HEK293T (cell line): ENCODE measurements around the gene CPSF4L.

ENCODE experiments used
- CTCF ChIA-PET: fragments of 350-600 bp; formaldehyde crosslinking; extraction: SDS; loops from one replicate; lab custom pipeline; 2021; ENCODE audit warnings: antibody characterized with exemption, inconsistent platforms; lab: Yijun Ruan, JAX
- POLR2A ChIA-PET: fragments of 350-600 bp; formaldehyde crosslinking; extraction: SDS; loops from one replicate; lab custom pipeline; 2020; ENCODE audit warnings: antibody characterized with exemption, inconsistent platforms; lab: Yijun Ruan, JAX
- DNase-seq: peaks from one replicate; pipeline ENCODE4 v3.0.0; 2012; ENCODE audit warnings: mixed read lengths; ENCODE audit errors: extremely low spot score
- ARNT ChIP-seq: fragments of 450-650 bp; IDR thresholded peaks from 2 replicates; pipeline ENCODE4 v1.6.1; 2017; ENCODE audit warnings: mild to moderate bottlenecking
- BHLHE40 ChIP-seq: fragments of 450-650 bp; IDR thresholded peaks from 2 replicates; pipeline ENCODE4 v1.6.1; 2016; ENCODE audit warnings: mild to moderate bottlenecking, moderate library complexity, borderline replicate concordance
- CTBP1 ChIP-seq: fragments of 450-650 bp; IDR thresholded peaks from 2 replicates; pipeline ENCODE4 v1.6.1; 2016; ENCODE audit warnings: borderline replicate concordance
- ELF4 ChIP-seq: fragments of 450-650 bp; IDR thresholded peaks from 2 replicates; pipeline ENCODE4 v1.6.1; 2017; ENCODE audit warnings: antibody characterized with exemption
- FOXA1 ChIP-seq: fragments of 450-650 bp; IDR thresholded peaks from 2 replicates; pipeline ENCODE4 v1.6.1; 2016; ENCODE audit warnings: mild to moderate bottlenecking
- FOXK2 ChIP-seq: fragments of 450-650 bp; IDR thresholded peaks from 2 replicates; pipeline ENCODE4 v1.6.1; 2016; ENCODE audit warnings: mild to moderate bottlenecking
- FOXM1 ChIP-seq: fragments of 450-650 bp; IDR thresholded peaks from 2 replicates; pipeline ENCODE4 v1.6.1; 2017; ENCODE audit warnings: mild to moderate bottlenecking, borderline replicate concordance
- HDGF ChIP-seq: fragments of 450-650 bp; IDR thresholded peaks from 2 replicates; pipeline ENCODE4 v1.6.1; 2017; ENCODE audit warnings: antibody characterized with exemption, borderline replicate concordance
- L3MBTL2 ChIP-seq: fragments of 450-650 bp; conservative IDR thresholded peaks from 2 replicates; pipeline ENCODE4 v1.6.1; 2016; ENCODE audit warnings: mild to moderate bottlenecking
- LEF1 ChIP-seq: fragments of 450-650 bp; IDR thresholded peaks from 2 replicates; pipeline ENCODE4 v1.6.1; 2017; ENCODE audit warnings: mild to moderate bottlenecking, borderline replicate concordance
- NFRKB ChIP-seq: fragments of 450-650 bp; IDR thresholded peaks from 2 replicates; pipeline ENCODE4 v1.6.1; 2016; ENCODE audit warnings: mild to moderate bottlenecking, moderate library complexity
- PKNOX1 ChIP-seq: fragments of 450-650 bp; IDR thresholded peaks from 2 replicates; pipeline ENCODE4 v1.6.1; 2016
- SP1 ChIP-seq: fragments of 450-650 bp; IDR thresholded peaks from 2 replicates; pipeline ENCODE4 v1.6.1; 2017
- SUZ12 ChIP-seq: fragments of 450-650 bp; IDR thresholded peaks from 2 replicates; pipeline ENCODE4 v1.6.1; 2016; ENCODE audit warnings: mild to moderate bottlenecking
- TARDBP ChIP-seq: fragments of 450-650 bp; IDR thresholded peaks from 2 replicates; pipeline ENCODE4 v1.6.1; 2016
- ZNF384 ChIP-seq: fragments of 450-650 bp; IDR thresholded peaks from 2 replicates; pipeline ENCODE4 v1.6.1; 2016

The CPSF4L gene

DNA sequence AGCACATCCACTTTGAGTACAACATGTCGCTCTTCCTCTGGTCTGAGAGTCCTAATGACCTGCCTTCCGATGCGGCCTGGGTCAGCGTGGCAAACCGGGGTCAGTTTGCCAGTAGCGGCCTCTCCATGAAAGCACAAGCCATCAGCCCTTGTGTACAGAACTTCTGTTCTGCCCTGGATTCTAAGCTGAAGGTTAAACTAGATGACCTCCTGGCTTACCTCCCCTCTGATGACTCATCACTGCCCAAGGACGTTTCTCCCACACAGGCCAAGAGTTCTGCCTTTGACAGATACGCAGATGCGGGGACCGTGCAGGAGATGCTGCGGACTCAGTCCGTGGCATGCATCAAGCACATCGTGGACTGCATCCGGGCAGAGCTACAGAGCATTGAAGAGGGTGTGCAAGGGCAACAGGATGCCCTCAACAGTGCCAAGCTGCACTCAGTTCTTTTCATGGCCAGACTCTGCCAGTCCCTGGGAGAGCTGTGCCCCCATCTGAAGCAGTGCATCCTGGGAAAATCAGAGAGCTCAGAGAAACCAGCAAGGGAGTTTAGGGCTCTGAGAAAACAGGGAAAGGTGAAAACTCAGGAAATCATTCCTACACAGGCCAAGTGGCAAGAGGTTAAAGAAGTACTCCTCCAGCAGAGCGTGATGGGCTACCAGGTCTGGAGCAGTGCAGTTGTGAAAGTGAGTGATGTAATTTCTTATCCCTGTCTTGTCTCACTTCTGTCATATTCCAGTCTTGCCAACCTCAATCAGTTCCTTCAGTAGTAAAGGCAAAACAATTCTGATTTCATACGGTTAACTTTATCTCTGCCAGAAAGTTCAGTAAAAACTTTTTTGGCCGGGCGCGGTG, 60.2 kb downstream of the CPSF4L start:
- no peak for DNase-seq
- ChIA-PET POLR2A (interaction anchor here (1.3 kb wide), 1 partner anchor 9 kb away, joined by 4 read pairs; the partner anchor contains the start of gene COG1), CTCF (no interaction called here)

GRCh38 chr17:73200476-73200875, 61.2 kb downstream of the CPSF4L start:
- TF ChIP-seq ELF4 (no peak), SP1 (no peak), FOXA1 (no peak), FOXK2 (no peak), FOXM1 (no peak), LEF1 (no peak), PKNOX1 (no peak), TARDBP (no peak), ZNF384 (no peak), NFRKB (no peak), CTBP1 (no peak), ARNT (no peak)
- no peak for DNase-seq
- POLR2A ChIA-PET = no interaction called here
- CTCF ChIA-PET = no interaction called here

More for the DNA sequence above, 60.2 kb downstream of the CPSF4L start:
- TF ChIP-seq HDGF (no peak), L3MBTL2 (no peak), SUZ12 (no peak), BHLHE40 (no peak), TARDBP (no peak), ARNT (no peak), NFRKB (no peak)

GRCh38 chr17:73199751-73200317, 61.8 kb downstream of the CPSF4L start:
- no peak for TF ChIP-seq SP1
- no peak for TF ChIP-seq FOXK2
- no peak for TF ChIP-seq ELF4
- TF ChIP-seq PKNOX1 = no peak
- no peak for TF ChIP-seq FOXM1
- no peak for TF ChIP-seq TARDBP
- no peak for TF ChIP-seq ZNF384
- no peak for TF ChIP-seq NFRKB
- no peak for TF ChIP-seq CTBP1
- TF ChIP-seq LEF1 = no peak
- TF ChIP-seq FOXA1 = no peak
- TF ChIP-seq BHLHE40 = no peak
- no peak for TF ChIP-seq ARNT
- no peak for TF ChIP-seq HDGF
- no peak for TF ChIP-seq L3MBTL2
- TF ChIP-seq SUZ12 = no peak
- CTCF ChIA-PET = no interaction called here
- POLR2A ChIA-PET = no interaction called here

GRCh38 chr17:73198930-73199260, 62.8 kb downstream of the CPSF4L start:
- no peak for DNase-seq
- TF ChIP-seq ARNT (no peak), ZNF384 (no peak), HDGF (no peak), ELF4 (no peak), NFRKB (no peak), LEF1 (no peak), TARDBP (no peak), CTBP1 (no peak), FOXM1 (no peak), PKNOX1 (no peak), BHLHE40 (no peak), SUZ12 (no peak), L3MBTL2 (no peak), SP1 (no peak), FOXK2 (no peak), FOXA1 (no peak)
- POLR2A ChIA-PET = no interaction called here
- CTCF ChIA-PET = no interaction called here

More at GRCh38 chr17:73199751-73200317, 61.8 kb downstream of the CPSF4L start:
- no peak for DNase-seq
